Measurements from ENCODE around the gene NKD1.
"Not testable (repeated sequence)": the region's sequence is repeated elsewhere in the genome, so short reads cannot be mapped to it uniquely, and the experiment has no call there.

The NKD1 gene

DNA sequence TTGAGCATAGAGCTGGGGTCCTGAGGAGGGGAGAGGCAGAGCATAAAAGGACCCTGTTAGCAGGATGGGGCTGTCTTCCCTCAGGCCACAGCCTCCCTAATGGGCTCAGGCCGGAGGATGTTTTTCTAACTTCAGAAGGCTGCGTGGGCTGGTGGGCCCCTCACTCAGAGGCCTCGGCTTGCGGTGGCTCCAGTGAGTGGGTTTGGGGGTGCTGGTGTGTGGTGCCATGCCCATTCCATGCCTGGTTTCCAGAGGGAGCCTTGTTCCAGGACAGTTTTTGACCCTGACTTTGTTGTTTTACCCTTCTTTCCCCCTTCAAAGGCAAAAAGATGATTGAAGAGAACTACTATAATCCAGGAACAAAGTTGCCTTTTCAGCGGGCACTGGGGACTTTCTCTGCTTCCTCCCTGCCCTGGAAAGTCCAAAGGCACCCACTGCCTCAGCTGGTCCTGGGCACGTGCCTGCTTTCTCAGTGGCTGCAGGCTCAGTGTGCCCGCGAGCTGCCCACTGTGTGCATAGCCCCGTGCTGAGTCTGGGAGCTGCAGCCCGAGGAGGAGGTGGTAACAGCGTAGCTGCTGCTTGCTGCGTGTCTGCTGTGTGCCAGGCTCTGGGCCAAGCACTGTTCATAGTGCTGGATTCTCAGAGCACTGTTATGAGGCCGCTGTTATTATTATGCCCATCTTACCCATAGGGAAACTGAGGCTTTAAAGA, 11.8 kb downstream of the NKD1 start:
- DNase-seq: no peak

DNA sequence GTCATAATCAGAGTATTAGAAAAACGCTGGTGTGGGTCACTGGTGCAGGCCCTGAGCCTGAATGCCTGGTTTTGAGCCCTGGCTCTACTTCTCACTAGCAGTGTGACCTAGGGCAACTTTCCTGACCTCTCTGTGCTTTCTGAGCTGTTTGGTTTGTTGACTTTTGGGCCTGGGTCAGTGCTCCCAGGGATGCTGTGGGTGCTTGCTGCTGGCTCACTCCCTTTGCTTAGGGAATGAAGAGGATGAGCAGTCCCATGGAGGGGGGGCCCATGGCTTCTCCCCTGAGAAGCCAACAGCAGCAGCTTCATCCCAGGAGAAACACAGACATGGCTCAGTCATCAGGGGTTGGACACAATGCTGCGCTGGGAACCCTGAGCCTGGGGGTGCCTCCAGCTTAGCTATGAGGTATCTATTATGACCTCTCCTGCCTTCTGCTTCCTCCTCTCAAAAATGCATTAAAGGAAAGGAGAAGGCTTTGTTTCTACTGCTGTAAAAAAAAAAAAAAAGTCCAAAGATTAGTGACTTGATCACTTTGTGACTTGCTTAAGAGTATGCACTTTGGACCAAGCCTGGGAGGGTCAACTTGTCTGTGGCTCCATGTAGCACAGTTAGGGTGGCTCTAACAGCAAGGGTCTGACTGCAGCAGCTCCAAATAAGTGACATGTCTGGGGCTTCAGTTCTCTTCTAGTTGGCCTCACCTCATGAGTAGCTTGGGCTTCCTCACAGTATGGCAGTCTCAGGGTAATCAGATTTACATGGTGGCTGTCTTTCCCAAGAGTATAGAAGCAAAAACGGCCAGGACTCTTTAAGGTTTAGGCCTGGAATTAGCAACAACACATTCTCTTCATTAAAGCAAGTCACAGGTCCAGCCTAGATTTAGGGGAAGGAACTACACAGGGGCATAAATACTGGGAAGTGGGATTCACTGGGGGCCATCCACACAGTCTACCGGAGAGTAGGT, 13.0 kb downstream of the NKD1 start:
- no peak for DNase-seq

DNA sequence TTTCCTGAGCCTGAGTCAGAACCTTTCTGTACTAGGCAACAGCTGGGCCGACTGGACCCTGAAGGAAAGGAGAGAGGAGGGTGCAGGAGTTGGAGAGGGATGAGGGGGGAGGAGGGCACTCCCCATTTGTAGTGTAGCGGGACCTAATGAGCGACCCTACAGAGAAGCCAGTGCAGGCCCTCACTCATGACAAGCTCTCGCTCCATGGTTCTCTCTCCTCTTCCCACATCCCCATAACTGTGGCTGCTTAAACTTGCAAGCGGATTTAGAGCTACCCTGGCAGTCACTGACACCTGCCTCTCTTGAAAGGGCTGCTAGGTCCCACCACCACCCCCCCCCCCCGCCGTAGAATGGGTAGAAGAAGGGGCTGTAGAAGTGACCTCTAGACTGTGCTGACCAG, 14.5 kb downstream of the NKD1 start:
- no peak for DNase-seq

GRCh38 chr16:50563989-50564388, 15.8 kb downstream of the NKD1 start:
- DNase-seq: no peak

DNA sequence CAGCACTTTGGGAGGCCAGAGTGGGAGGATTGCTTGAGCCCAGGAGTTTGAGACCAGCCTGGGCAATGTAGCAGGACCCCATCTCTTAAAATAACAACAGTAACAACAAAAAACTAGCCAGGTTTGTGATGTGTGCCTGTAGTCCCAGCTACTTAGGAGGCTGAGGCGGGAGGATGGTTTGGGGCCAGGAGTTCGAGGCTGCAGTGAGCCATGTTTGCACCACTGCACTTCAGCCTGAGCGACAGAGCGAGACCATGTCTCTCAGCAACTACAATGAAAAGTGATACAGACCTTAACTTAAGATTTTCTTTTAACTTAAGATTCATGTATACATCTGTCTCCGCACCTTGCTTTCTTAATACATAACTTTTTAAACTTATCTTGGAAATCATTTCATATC, 17.2 kb downstream of the NKD1 start:
- no peak for DNase-seq

- no peak for DNase-seq
Observed at GRCh38 chr16:50566014-50566962, 18.1 kb downstream of the NKD1 start.

- no peak for DNase-seq
Observed at GRCh38 chr16:50567651-50568050, 19.5 kb downstream of the NKD1 start.

DNA sequence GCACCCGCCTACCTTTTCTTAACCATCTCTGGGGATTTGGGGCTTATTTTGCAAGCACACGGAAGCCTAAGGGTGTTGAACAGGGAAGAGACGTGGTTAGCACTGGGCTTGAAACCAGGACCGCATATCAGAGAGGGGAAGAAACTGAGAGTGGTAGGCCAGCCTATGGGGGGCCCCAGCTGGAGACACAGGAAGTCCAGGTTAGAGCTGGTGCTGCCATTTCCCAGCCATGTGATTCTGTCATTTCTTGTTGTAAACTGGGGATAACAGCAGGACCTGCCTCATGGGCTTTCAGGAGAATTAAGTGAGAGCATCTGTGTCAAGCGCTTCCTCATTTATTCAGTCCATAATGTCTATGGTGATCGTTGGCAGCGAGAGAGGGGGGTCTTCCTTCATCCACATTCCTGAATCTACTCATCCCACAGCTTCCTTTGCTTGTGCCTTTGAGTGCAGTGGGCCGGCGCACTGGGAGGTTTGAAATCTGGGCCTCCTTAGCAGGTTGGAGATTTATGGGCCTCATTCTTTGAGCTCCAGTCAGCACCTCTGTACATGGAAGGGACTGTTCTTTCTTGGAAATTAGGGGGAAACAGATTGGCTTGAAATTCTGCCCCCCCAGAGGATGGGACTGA, 20.1 kb downstream of the NKD1 start:
- no peak for DNase-seq

GRCh38 chr16:50570354-50570753, 22.2 kb downstream of the NKD1 start:
- no peak for DNase-seq

GRCh38 chr16:50570808-50571598, 22.8 kb downstream of the NKD1 start:
- DNase-seq: no peak

GRCh38 chr16:50571786-50572185, 23.6 kb downstream of the NKD1 start:
- no peak for DNase-seq

DNA sequence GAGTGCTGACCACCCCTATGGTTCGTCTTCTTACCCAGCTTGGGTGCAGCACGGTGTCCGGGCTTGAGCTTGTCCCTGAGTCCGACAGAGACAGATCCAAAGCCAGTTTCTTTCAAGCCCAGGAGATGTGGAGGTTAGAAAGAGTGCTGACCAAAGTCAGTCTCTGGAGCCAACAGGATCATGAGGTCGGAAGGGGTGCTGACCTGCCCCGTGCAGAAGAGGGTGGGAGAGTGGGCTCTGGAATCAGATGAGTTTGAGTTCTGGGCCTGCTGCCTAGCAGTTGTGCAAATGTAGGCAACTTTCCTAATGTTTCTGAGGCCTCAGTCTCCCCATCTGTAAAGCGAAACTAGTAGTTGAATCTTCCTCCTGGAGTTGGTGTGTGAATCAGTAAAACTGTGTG, 24.5 kb downstream of the NKD1 start:
- DNase-seq: no peak

DNA sequence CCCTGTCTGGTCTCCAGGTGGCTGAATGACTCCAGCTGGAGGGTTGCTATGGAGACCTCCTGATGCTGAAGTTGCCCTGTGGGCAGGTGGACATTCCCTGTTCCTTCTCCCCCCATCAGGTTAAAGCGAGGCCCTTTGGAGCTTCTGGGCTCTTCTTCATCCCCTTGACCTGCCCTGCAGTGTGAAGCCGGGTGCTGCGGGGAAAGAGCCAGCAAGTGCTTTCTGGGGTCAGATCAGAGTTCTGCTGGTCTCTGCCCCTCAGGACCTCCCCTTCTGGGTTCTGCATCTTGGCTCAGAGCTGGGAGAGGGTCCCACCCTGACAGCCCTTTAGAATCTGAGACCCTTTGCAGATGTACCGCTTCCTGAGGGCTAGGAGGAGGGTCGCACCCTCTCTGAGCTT, 25.1 kb downstream of the NKD1 start:
- no peak for DNase-seq

- no peak for DNase-seq
Observed at GRCh38 chr16:50573947-50574744, 25.9 kb downstream of the NKD1 start.

GRCh38 chr16:50574745-50575136, 26.5 kb downstream of the NKD1 start:
- no peak for DNase-seq

- DNase-seq: no peak
Observed at GRCh38 chr16:50575743-50576142, 27.5 kb downstream of the NKD1 start.

- DNase-seq: no peak
Observed at GRCh38 chr16:50576403-50577113, 28.4 kb downstream of the NKD1 start.

- no peak for DNase-seq
Observed at GRCh38 chr16:50578137-50578536, 29.9 kb downstream of the NKD1 start.

DNA sequence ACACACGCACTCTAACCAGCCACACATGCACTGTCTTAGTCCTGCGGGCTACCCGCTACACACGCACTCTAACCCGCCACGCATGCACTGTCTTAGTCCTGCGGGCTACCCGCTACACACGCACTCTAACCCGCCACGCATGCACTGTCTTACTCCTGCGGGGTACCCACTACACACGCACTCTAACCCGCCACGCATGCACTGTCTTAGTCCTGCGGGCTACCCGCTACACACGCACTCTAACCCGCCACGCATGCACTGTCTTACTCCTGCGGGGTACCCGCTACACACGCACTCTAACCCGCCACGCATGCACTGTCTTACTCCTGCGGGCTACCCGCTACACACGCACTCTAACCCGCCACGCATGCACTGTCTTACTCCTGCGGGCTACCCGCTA, 31.2 kb downstream of the NKD1 start:
- not testable (repeated sequence) for DNase-seq

DNA sequence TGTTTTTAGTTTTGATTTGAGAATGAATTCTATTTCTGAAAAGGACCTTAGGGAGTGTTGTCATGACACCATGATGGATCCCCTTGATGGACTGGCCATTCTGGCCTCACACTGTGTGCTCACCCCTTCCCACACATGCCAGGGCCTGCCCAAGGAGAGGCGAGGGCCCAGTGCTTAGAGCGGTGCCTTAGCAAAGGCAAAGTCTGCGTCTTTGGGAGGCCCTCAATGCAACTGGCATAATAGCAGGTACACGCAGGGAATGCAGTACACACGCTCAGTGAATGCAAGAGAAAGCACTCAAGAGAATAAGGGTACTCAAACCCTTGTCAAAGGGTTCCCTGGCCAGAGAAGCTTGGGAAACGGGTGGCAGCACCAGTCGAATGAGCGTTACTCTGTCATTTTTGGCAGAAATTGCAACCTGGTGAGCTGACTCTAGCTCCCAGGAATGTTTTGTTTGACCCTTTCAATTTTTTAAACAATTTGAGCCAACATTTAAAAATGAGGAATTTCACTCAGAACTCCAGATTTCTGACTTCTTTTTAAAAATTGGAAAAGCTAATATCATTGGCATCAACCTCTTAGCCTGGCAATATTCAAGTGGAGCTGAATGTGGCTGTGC, 32.1 kb downstream of the NKD1 start:
- DNase-seq: no peak

All from CD4-positive, alpha-beta T cell treated with Interferon alpha-2 for 1 hour (primary cell).